Parietal lobe (tissue), 2 donors: Measurements from ENCODE around the gene PCBP4. TPM values are rescaled to one million over a fixed set of nuclear protein-coding genes. Genes with fewer than 3 reads are reported as not detected.

Experiments
- small RNA-seq: library from RNA; depleted of rRNA; stranded (forward); fragments of <200 nt; gene quantifications from one replicate; pipeline ENCODE3, GENCODE V24; 2014; ENCODE audit warnings: low replicate concordance
- total RNA-seq: library from RNA; depleted of rRNA; stranded (reverse); fragments of >200 nt; gene quantifications from one replicate; pipeline ENCODE4 v1.2.3, GENCODE V29; 2014

PCBP4 gene
- 72.9 TPM for total RNA-seq

DNA sequence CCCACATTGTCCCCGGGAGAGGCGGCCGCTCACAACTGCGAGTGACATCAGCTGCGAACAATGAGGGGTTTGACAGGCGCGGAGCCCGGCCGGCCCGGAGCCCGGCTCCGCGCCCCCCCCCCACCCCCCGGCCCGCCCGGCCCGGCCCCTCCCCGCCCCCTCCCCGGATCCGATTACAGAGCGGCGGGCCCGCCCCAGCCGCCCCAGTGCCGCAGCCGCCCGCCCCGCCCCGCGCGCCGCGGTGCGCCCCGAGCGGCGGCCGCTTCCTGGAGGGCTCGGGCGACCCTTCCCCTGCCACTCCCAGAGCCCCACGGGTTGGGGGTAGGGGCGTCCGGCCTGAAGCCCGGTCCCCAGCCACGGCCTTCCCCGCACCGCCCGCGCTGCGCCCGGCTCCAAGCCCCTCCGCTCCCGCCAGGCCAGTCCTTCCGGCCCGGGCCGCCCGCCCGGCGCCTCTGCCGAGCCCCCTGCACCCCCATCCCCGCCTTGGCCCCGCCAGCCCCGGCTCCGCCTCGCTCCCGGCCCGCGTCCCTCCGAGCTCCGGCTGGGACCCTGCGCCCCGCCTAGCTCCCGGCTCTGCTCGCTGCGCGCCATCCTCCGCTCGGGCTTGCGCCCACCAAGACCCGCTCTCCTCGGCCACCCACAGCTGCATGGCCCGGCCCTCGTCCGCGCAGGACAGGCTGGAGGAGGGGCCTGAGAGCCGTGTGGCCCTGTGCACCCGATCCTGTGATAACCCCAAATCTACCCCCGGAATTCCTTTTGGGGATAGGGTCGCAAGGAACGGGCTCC, at the start of gene PCBP4:
Gene PCBP4, minus strand, starts transcription at position 71 of the 786 bp plus-strand sequence. CDS start 6,214 bp downstream, outside the sequence.

DNA sequence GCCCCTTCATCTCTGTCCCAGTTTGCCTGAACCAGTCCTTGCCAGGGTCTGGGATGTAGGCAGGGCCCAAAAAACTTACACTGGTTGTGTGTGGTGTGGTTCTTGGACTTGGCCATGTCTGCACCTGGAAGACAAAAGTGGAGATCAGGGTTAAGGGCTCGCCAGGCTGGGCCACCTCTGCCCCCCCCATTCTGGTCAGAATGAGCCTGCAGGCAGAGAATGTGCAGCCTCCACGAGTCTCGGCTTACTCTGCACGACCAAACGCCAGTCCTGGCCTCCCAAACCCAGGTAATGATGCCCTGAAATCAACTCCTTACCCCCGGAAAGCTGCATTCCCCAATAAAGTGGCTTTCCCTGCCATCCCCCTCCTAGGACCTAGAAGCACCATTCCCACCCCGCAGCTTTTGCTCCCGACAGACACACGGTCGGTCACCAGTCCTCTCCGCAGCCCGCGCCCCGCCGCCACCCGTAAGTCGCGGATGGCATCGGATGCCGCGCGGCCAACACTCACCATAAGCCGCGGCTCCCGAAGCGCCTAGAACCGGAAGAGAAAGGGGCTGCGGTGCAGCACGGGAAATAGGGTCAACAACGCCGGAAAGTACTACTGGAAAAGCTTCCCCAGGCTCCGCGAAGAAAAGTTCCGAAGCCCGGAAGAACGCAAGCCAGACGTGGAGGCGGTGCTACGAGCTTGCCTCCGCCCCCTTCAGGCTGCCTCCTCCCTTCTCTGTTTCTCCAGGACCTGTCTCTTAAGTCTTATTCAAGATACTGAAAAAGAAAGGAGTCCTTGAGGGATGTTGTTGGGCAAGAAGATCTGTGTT, 28.3 kb upstream of the PCBP4 start, which contains the start of gene RPL29:
Gene RPL29, minus strand, starts transcription at position 550 of the 818 bp plus-strand sequence. Its CDS starts 434 bp downstream, at position 116.

DNA sequence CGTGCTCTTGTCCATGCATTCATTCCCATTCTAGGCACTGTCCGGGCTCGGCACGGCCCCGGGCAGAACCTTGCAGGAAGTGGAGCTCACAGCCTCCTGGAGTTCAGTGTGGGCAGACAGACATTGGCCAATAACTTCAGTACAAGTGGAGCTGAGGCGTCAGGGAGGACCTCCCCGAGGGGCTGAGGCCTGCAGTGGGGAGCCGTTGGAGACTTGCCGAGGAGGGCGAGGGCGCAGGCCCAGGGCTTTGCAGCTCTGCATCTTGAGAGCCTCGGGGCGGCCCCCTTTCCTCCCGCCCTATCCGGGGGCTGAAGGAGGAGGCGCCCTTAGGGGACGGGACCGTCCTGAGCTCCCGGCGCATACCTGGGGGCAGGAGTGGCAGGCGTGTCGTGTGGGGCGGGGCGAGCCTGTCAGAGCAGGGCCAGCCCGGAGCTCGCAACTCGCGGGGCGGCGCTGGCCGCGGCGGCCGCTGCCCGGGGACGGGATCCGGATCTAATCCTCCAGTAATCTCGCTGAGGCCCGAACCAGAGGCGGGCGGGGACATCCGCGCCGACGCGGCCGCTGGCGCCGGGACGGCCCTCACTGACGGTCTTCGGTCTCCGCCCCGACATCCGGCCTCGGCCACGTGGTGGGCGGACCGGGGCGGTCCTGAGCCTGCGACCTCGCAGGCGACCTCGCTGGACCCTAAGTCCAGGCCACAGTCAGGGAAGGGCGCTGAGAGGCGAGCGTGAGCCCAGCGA, 15.8 kb upstream of the PCBP4 start, which contains the start of gene ACY1:
Gene ACY1, plus strand, starts transcription at position 698 of the 740 bp plus-strand sequence. CDS start 530 bp downstream, outside the sequence.

DNA sequence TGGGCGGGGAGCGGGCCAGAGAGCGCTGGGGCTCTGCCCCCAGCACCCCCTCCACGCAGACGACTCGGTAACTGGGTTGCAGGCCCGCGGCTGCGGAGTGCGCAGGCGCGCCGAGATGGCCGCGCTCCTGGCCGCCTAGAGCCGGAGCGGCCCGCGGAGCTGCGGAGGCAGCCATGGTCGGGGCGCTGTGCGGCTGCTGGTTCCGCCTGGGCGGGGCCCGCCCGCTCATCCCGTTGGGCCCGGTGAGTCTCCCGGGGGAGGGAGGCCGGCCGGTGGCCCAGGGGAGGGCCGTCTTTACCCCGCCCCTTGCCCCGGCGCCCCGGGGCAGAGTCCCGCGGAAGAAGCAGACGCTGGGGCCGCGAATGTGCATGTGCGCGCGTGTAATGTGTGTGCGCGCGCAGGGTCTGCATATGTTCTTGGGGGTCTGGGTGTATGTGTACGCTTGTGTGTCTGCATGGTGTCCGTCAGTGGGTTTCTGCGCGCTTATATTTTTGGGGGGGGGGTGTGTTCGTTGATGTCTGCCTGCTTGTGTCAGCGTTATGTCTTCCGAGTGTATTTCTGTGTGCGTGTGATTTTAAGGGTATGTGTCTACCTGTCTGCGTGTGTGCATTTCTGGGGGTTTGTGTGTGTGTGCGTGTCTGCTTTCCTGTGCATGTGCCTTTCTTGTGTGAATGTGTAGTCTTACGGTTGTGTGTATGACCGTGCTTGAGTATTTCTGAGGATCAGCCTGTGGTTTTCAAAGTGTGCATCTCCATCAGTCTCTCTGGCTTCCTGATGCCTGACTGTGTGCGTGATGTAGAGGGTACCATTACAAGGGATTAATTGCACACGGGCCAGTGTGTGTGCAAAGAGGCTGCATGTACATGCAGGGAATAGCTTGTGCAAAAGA, 8.0 kb upstream of the PCBP4 start, which contains the start of gene ABHD14A:
Gene ABHD14A, plus strand, starts transcription at position 102 of the 889 bp plus-strand sequence. Its CDS starts 72 bp downstream, at position 174.

DNA sequence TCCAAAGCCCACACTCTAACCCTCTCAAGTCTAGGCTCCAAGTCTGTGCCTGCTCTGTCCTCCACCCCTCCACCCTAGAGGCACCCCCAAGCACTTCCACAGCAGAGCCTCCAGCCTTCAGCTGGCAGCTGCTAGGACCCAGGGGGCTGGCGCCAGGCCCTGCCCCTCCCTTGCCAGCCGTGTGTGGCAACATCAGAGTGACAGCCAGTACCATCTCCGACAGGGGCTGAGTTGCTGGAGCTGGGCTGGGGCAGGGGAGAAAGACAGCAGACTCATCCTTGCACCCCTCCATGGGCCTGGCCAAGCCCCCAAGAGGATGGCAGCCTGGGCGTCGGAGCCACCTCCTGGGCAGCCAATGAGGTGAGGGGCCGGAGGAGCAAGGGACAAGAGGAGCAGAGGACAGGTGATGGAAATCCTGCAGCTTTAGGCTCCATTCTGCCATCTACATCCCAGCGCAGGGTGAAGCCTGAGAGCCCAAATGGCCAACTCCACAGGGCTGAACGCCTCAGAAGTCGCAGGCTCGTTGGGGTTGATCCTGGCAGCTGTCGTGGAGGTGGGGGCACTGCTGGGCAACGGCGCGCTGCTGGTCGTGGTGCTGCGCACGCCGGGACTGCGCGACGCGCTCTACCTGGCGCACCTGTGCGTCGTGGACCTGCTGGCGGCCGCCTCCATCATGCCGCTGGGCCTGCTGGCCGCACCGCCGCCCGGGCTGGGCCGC, 11.9 kb downstream of the PCBP4 start, which contains the start of gene GPR62:
Gene GPR62, plus strand, starts transcription at position 207 of the 718 bp plus-strand sequence. Its CDS starts 272 bp downstream, at position 479.

DNA sequence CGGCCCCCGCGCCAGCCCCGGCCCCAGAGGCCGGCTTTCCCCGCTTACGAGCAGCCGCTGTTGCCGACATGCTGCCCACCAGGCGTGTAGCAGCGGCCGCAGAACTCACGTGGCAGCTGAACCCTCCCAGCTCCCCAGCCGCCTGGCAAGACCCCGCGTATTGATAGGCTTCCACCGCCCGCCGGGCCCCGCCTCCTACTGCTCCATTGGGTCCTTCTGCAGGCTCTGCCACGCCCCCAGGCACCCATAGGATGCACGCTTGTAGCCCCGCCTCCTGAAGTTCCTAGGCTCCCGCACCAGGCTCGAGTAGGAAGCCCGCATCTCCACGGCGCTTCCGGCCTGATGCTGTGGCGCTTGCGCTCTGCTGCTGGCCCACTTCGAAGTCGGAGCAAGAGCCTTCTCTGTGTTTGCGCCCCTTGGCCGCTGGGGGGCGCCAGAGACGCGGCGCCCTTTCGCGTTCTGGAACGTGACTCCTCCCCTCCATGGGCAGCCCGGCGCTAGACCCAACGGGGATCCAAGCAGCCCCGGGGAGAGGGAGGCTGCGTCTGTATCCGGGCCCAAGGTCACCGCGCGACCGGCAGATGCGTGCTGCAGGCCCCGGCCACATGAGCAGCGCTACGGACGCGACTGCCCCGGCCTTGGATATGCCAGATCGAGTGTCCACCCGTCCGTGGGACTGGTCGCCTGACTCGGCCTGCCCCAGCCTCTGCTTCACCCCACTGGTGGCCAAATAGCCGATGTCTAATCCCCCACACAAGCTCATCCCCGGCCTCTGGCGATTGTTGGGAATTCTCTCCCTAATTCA, 25.3 kb downstream of the PCBP4 start, which contains the start of the genes PARP3 and RRP9:
Gene PARP3, plus strand, starts transcription at position 566 of the 805 bp plus-strand sequence. CDS start 993 bp downstream, outside the sequence.
Gene RRP9, minus strand, starts transcription at position 107 of the 805 bp plus-strand sequence. Its CDS starts 37 bp downstream, at position 70.

Small RNA genes within 50 kb of the gene (small RNA-seq; reads per million reads assigned to genes)
- not detected for gene AC115284.1

Other genes starting within 250 kb of the PCBP4 start
- not detected for gene IQCF6, start 188.2 kb downstream of the PCBP4 start, total RNA-seq
- not detected for gene IQCF2, start 105.8 kb downstream of the PCBP4 start, total RNA-seq
- not detected for gene IQCF5, start 91.9 kb downstream of the PCBP4 start, total RNA-seq
- not detected for gene IQCF1, start 64.1 kb downstream of the PCBP4 start, total RNA-seq
- 13.1 TPM for gene RRP9, start 25.6 kb downstream of the PCBP4 start, total RNA-seq
- 7.5 TPM for gene PARP3, start 25.1 kb downstream of the PCBP4 start, total RNA-seq
- 0.31 TPM for gene GPR62, start 12.1 kb downstream of the PCBP4 start, total RNA-seq
- gene ABHD14B, start 6.6 kb upstream of the PCBP4 start, total RNA-seq, result 4.7 TPM
- gene ABHD14A, start 7.6 kb upstream of the PCBP4 start, total RNA-seq, result 23.2 TPM
- gene ACY1, start 16.1 kb upstream of the PCBP4 start, total RNA-seq, result 6.9 TPM
- gene RPL29, start 28.4 kb upstream of the PCBP4 start, total RNA-seq, result 712 TPM
- 15.3 TPM for gene DUSP7, start 89.1 kb upstream of the PCBP4 start, total RNA-seq
- 4.4 TPM for gene POC1A, start 187.0 kb upstream of the PCBP4 start, total RNA-seq
- gene ALAS1, start 230.7 kb upstream of the PCBP4 start, total RNA-seq, result 36.3 TPM